GM23338 (cell line): ENCODE measurements around the gene SCN2B. TPM values are rescaled to one million over a fixed set of nuclear protein-coding genes. Genes with fewer than 3 reads are reported as not detected.

Experiments
- ATAC-seq: fragments of 200-7000 bp; cut with Tn5 transposase; 3 replicates; pipeline ENCODE4 v1.9.1; 2020
- DNase-seq: peaks from one replicate; pipeline ENCODE4 v3.0.0-alpha.2; 2015; ENCODE audit warnings: low spot score
- H2AFZ ChIP-seq: fragments of 200-600 bp; sonication (generic); 2 replicates; pipeline ENCODE4 v1.8.0; 2016; ENCODE audit warnings: antibody characterized with exemption, mild to moderate bottlenecking, moderate library complexity
- H3F3A ChIP-seq: fragments of 200-600 bp; sonication (generic); replicated peaks from 2 replicates; pipeline ENCODE4 v1.8.0; 2017; ENCODE audit warnings: antibody characterized with exemption, mixed run types, low read depth
- H3K27ac ChIP-seq: fragments of 200-600 bp; sonication (generic); 2 replicates; pipeline ENCODE4 v1.6.1; 2016; ENCODE audit warnings: low read depth
- H3K27me3 ChIP-seq: fragments of 200-600 bp; sonication (generic); 2 replicates; pipeline ENCODE4 v1.8.0; 2016; ENCODE audit warnings: mild to moderate bottlenecking, mixed run types, moderate library complexity; ENCODE audit not compliant: insufficient read depth
- H3K36me3 ChIP-seq: fragments of 200-600 bp; sonication (generic); 2 replicates; pipeline ENCODE4 v1.8.0; 2016; ENCODE audit warnings: mild to moderate bottlenecking; ENCODE audit not compliant: insufficient read depth
- H3K4me1 ChIP-seq: fragments of 200-600 bp; sonication (generic); 2 replicates; pipeline ENCODE4 v1.8.0; 2016; ENCODE audit warnings: mild to moderate bottlenecking, moderate library complexity; ENCODE audit not compliant: insufficient read depth
- H3K4me2 ChIP-seq: fragments of 200-600 bp; sonication (generic); 2 replicates; pipeline ENCODE4 v1.7.1; 2017; ENCODE audit warnings: mixed run types
- H3K4me3 ChIP-seq: fragments of 200-600 bp; sonication (generic); 2 replicates; pipeline ENCODE4 v1.6.1; 2016; ENCODE audit warnings: mixed run types
- H3K79me2 ChIP-seq: fragments of 200-600 bp; sonication (generic); replicated peaks from 2 replicates; pipeline ENCODE4 v1.8.0; 2017; ENCODE audit warnings: mild to moderate bottlenecking; ENCODE audit not compliant: insufficient read depth
- H3K9me2 ChIP-seq: fragments of 200-600 bp; sonication (generic); 2 replicates; pipeline ENCODE4 v1.8.0; 2017; ENCODE audit not compliant: insufficient read depth
- H4K20me1 ChIP-seq: fragments of 200-600 bp; sonication (generic); replicated peaks from 2 replicates; pipeline ENCODE4 v1.8.0; 2017; ENCODE audit warnings: mild to moderate bottlenecking; ENCODE audit not compliant: insufficient read depth
- H3K27ac Mint-ChIP-seq: 2 replicates; pipeline ENCODE4 v1.8.0; 2020; ENCODE audit warnings: inconsistent platforms, mild to moderate bottlenecking, moderate library complexity, mixed read lengths
- H3K27me3 Mint-ChIP-seq: 3 replicates; pipeline ENCODE4 v1.8.0; 2022; ENCODE audit warnings: low read depth, mild to moderate bottlenecking, moderate library complexity, mixed read lengths, inconsistent platforms; ENCODE audit not compliant: insufficient read depth, poor library complexity
- H3K36me3 Mint-ChIP-seq: 3 replicates; pipeline ENCODE4 v1.8.0; 2021; ENCODE audit warnings: low read depth, mild to moderate bottlenecking, inconsistent platforms, moderate library complexity, mixed read lengths
- H3K4me1 Mint-ChIP-seq: 3 replicates; pipeline ENCODE4 v1.8.0; 2020; ENCODE audit warnings: mild to moderate bottlenecking, inconsistent platforms, mixed read lengths
- H3K4me3 Mint-ChIP-seq: 3 replicates; pipeline ENCODE4 v1.8.0; 2021; ENCODE audit warnings: moderate library complexity, mild to moderate bottlenecking, inconsistent platforms, mixed read lengths
- H3K9me3 Mint-ChIP-seq: 3 replicates; pipeline ENCODE4 v1.8.0; 2020; ENCODE audit warnings: moderate library complexity, mild to moderate bottlenecking, inconsistent platforms, mixed read lengths
- CREB1 ChIP-seq: fragments of 250-450 bp; sonication (Bioruptor Pico); IDR thresholded peaks from 2 replicates; pipeline ENCODE4 v1.5.0; 2020; ENCODE audit warnings: low read depth, mild to moderate bottlenecking, moderate library complexity
- CTCF ChIP-seq, 2 experiments: fragments of 200-600 bp in 1 of 2; sonication (generic) in 1 of 2; conservative IDR thresholded peaks; 2 replicates each; pipeline versions ENCODE4 v1.5.1 to v1.6.1; 2016 to 2017; ENCODE audit warnings: antibody characterized with exemption in 2 of 2, low read depth in 2 of 2, mild to moderate bottlenecking in 2 of 2, moderate library complexity in 1 of 2
- ETS1 ChIP-seq: IDR thresholded peaks from 2 replicates; pipeline ENCODE4 v1.6.1; 2016; ENCODE audit warnings: antibody characterized with exemption
- EZH2 ChIP-seq: fragments of 200-600 bp; sonication (generic); IDR thresholded peaks from one replicate; pipeline ENCODE4 v1.8.0; 2017; ENCODE audit warnings: antibody characterized with exemption, mild to moderate bottlenecking, low read depth; ENCODE audit not compliant: unreplicated experiment
- EZH2phosphoT487 ChIP-seq: fragments of 200-600 bp; sonication (generic); IDR thresholded peaks from one replicate; pipeline ENCODE4 v1.8.1; 2018; ENCODE audit warnings: antibody characterized with exemption; ENCODE audit not compliant: unreplicated experiment
- NANOG ChIP-seq: IDR thresholded peaks from 2 replicates; pipeline ENCODE4 v1.6.1; 2016; ENCODE audit warnings: antibody characterized with exemption, borderline replicate concordance
- POLR2AphosphoS5 ChIP-seq: IDR thresholded peaks from 2 replicates; pipeline ENCODE4 v1.6.1; 2016; ENCODE audit warnings: antibody characterized with exemption, low read depth
- REST ChIP-seq: IDR thresholded peaks from one replicate; pipeline ENCODE4 v1.6.1; 2018; ENCODE audit warnings: antibody characterized with exemption; ENCODE audit not compliant: unreplicated experiment
- ZNF114 ChIP-seq: fragments of 250-450 bp; sonication (Bioruptor Pico); IDR thresholded peaks from 2 replicates; pipeline ENCODE4 v1.5.0; 2020; ENCODE audit warnings: mild to moderate bottlenecking, moderate library complexity
- ZNF331 ChIP-seq: fragments of 250-450 bp; sonication (Bioruptor Pico); IDR thresholded peaks from 2 replicates; pipeline ENCODE4 v1.5.0; 2020; ENCODE audit warnings: low read depth, mild to moderate bottlenecking, moderate library complexity
- polyA plus RNA-seq: library from polyadenylated mRNA; unstranded; fragments of >200 nt; fragmentation: Nextera tagmentation; extraction: Ambion mirVana; gene quantifications from 2 replicates; pipeline ENCODE4 v1.2.1, GENCODE V29; 2016
- total RNA-seq: library from RNA; depleted of rRNA; stranded (reverse); fragments of >200 nt; shearing (Covaris generic); gene quantifications from 2 replicates; pipeline ENCODE4 v1.2.3, GENCODE V29; 2014

The SCN2B gene
- total and polyA plus RNA-seq, 2 experiments from 2014 or later, result 0.03 TPM; not detected in 1

- TF ChIP-seq REST (no peak), EZH2 (no peak), NANOG (no peak), CREB1 (CRISPR knock-in tag) (no peak), CTCF (conservative IDR thresholded peaks at IDR 0.05; ENCODE audit: low read depth in 2 of 2) (no peak), ZNF114 (CRISPR knock-in tag) (no peak), POLR2AphosphoS5 (no peak)
Measured at GRCh38 chr11:118162846-118163245, 13.6 kb downstream of the SCN2B start (continued).

- no peak overlapping the region for H3K4me2 ChIP-seq
- ATAC-seq (no peak), DNase-seq (no peak)
- H3K79me2 ChIP-seq, result no peaks in the 10 kb centered on the region
- peaks cover 17% of the 10 kb centered on the region for H3K4me1 ChIP-seq
- no peaks in the 10 kb centered on the region for H4K20me1 ChIP-seq
- H3F3A ChIP-seq, result no peaks in the 10 kb centered on the region
- no peaks in the 10 kb centered on the region for H3K9me2 ChIP-seq
- no peak overlapping the region for H3K27ac Mint-ChIP-seq
- H3K4me1 Mint-ChIP-seq, result peaks cover 23% of the 10 kb centered on the region
- no peak overlapping the region for H3K27ac ChIP-seq
- peaks cover 39% of the 10 kb centered on the region for H3K27me3 ChIP-seq
- H3K36me3 Mint-ChIP-seq, result no peaks in the 10 kb centered on the region
- no peak overlapping the region for H3K4me3 Mint-ChIP-seq
- no peaks in the 10 kb centered on the region for H3K9me3 Mint-ChIP-seq
- no peak overlapping the region for H3K4me3 ChIP-seq
- no peaks in the 10 kb centered on the region for H3K36me3 ChIP-seq
- H2AFZ ChIP-seq, result no peak overlapping the region
- H3K27me3 Mint-ChIP-seq, result peaks cover 24% of the 10 kb centered on the region
- TF ChIP-seq POLR2AphosphoS5 (no peak), REST (no peak), CTCF (conservative IDR thresholded peaks at IDR 0.05; ENCODE audit: low read depth in 2 of 2) (no peak), EZH2phosphoT487 (no peak), CREB1 (CRISPR knock-in tag) (no peak), NANOG (no peak), ETS1 (no peak), ZNF331 (CRISPR knock-in tag) (no peak), EZH2 (no peak), ZNF114 (CRISPR knock-in tag) (no peak)
Measured at GRCh38 chr11:118161786-118162185, 14.7 kb downstream of the SCN2B start.
